Cardiac atrium fibroblast (primary cell): ENCODE results near the gene SLC10A6. TPM values are rescaled to one million over a fixed set of nuclear protein-coding genes. Genes with fewer than 3 reads are reported as not detected.

Experiments
- total RNA-seq: library from RNA; depleted of rRNA; stranded (reverse); fragments of >200 nt; gene quantifications from 2 replicates; pipeline ENCODE4 v1.2.3, GENCODE V29; 2015

Gene SLC10A6, protein sequence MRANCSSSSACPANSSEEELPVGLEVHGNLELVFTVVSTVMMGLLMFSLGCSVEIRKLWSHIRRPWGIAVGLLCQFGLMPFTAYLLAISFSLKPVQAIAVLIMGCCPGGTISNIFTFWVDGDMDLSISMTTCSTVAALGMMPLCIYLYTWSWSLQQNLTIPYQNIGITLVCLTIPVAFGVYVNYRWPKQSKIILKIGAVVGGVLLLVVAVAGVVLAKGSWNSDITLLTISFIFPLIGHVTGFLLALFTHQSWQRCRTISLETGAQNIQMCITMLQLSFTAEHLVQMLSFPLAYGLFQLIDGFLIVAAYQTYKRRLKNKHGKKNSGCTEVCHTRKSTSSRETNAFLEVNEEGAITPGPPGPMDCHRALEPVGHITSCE
- 0.18 TPM in 1 of 2 replicates, not detected in the other for total RNA-seq

GRCh38 chr4:86848732-86849619, at the start of gene SLC10A6:
Gene SLC10A6, minus strand, starts transcription at chr4:86849384. Its CDS starts 269 bp downstream, at chr4:86849115.

DNA sequence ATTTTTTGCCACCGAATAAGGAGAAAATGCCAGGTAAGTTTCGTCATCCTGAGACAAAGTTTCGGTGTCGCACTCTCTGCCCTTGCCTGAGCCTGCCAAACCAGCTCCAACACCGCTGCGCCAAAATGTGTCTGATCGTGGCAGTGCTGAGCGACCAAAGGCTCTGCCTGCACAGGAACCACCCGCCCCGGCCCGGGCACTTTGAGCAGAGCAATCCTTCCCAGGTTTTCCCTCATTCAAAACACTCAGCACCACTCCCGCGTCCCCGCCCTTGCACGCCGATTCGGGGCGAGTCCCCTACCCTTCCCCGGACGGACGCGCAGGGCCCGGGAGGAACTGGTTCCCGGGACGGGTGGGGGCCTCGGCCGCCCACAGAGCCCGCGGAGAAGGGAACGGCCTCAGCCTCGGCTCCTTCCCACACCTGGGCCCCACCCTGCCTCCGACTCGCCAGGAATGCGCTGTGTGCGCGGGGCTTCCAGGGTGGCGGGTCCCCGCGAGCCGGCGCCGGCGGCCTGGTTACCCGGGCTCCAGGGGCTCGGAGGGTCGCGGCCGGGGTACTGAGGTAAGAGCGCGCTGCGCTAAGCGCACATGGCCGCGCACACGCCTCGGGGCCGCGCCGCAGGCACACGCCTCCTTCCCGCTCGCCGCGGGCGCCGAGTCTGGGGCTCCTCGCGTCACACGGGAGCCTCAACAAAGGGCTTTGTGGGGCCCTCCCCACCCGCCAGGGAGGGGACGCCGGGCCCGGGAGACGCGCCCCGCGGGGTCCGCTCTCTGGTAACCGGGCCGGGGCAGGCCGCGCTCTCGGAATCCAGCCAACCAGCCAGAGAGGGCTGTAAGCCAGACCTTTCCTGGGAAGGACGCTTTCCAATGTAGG, 42.8 kb upstream of the SLC10A6 start, which contains the start of gene C4orf36:
Gene C4orf36, minus strand, starts transcription at position 661 of the 874 bp plus-strand sequence. CDS start 902 bp downstream, outside the sequence.

Other genes starting within 250 kb of the SLC10A6 start
- 0.49 TPM in 1 of 2 replicates, not detected in the other for gene C4orf36, start 43.0 kb upstream of the SLC10A6 start, total RNA-seq
- gene AFF1, start 85.6 kb upstream of the SLC10A6 start, total RNA-seq = 13.7 and 17.5 TPM in 2 replicates